Breast epithelium (tissue), 3 donors: ENCODE measurements around the gene PIGQ.

ENCODE experiments used
- POLR2A ChIP-seq: fragments of 450-650 bp; IDR thresholded peaks from one replicate; pipeline ENCODE4 v1.6.1; 2016; ENCODE audit warnings: antibody characterized with exemption, mild to moderate bottlenecking, moderate library complexity
- POLR2AphosphoS5 ChIP-seq, 3 donors: sonication (generic); formaldehyde crosslinking; IDR thresholded peaks; one replicate each; pipeline ENCODE4 v1.6.1; 2017; ENCODE audit warnings: antibody characterized with exemption in 3 of 3
- TF ChIP-seq, protein P1 (sequence below), 3 donors: fragments of 450-650 bp; IDR thresholded peaks; one replicate each; pipeline ENCODE4 v1.5.1; 2016 to 2017; ENCODE audit warnings: antibody characterized with exemption in 3 of 3, mild to moderate bottlenecking in 3 of 3, moderate library complexity in 3 of 3

DNA sequence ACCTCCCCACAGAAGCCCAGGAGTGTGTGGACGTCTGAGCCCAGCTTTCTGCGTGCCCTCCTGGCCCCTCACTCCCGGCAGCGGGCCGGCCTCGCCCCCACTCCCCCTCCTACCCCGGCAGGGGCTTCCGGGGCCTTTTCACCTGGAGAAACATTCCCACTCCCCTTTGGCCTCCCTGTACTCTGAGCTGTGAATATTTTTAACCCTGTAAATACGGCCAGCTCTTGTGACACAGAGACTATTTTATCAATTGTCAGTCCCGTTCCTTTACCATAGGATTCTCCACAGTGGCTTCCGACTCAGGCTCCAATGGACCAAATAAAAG is 15.5 kb upstream of the PIGQ start:
- TF ChIP-seq, protein P1, sequence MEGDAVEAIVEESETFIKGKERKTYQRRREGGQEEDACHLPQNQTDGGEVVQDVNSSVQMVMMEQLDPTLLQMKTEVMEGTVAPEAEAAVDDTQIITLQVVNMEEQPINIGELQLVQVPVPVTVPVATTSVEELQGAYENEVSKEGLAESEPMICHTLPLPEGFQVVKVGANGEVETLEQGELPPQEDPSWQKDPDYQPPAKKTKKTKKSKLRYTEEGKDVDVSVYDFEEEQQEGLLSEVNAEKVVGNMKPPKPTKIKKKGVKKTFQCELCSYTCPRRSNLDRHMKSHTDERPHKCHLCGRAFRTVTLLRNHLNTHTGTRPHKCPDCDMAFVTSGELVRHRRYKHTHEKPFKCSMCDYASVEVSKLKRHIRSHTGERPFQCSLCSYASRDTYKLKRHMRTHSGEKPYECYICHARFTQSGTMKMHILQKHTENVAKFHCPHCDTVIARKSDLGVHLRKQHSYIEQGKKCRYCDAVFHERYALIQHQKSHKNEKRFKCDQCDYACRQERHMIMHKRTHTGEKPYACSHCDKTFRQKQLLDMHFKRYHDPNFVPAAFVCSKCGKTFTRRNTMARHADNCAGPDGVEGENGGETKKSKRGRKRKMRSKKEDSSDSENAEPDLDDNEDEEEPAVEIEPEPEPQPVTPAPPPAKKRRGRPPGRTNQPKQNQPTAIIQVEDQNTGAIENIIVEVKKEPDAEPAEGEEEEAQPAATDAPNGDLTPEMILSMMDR (IDR thresholded peaks at IDR 0.05): no peak
- TF ChIP-seq POLR2AphosphoS5 (IDR thresholded peaks at IDR 0.05) (no peak), POLR2A (no peak)
